Right atrium auricular region (tissue), 2 donors: ENCODE results near the gene MYL2. TPM values are rescaled to one million over a fixed set of nuclear protein-coding genes. Genes with fewer than 3 reads are reported as not detected.

Experiments used
- DNase-seq: peaks from one replicate; pipeline ENCODE4 v3.0.0-alpha.2; 2019; ENCODE audit warnings: low spot score
- H3K27ac ChIP-seq, 2 donors: fragments of 200-600 bp; sonication (generic); 1 replicate in 1 of 2; 2 replicates in 1 of 2; pipeline ENCODE4 v1.5.1; 2016 to 2019
- H3K27me3 ChIP-seq, 2 donors: fragments of 200-600 bp; sonication (generic); one replicate each; pipeline versions ENCODE4 v1.5.1 to v1.6.0; 2017 to 2019
- H3K36me3 ChIP-seq: fragments of 200-600 bp; sonication (generic); one replicate; pipeline ENCODE4 v1.5.1; 2016
- H3K4me1 ChIP-seq, 2 donors: fragments of 200-600 bp; sonication (generic); one replicate each; pipeline versions ENCODE4 v1.5.1 to v1.6.0; 2017 to 2019
- H3K4me3 ChIP-seq, 2 donors: fragments of 200-600 bp; sonication (generic); 1 replicate in 1 of 2; 2 replicates in 1 of 2; pipeline ENCODE4 v1.5.1; 2017 to 2019; ENCODE audit warnings: mild to moderate bottlenecking in 1 of 2, moderate library complexity in 1 of 2
- H3K9me3 ChIP-seq, 2 donors: fragments of 200-600 bp; sonication (generic); one replicate each; pipeline ENCODE4 v1.5.1; 2019
- CTCF ChIP-seq, 2 donors: fragments of 200-600 bp; sonication (generic); IDR thresholded peaks; one replicate each; pipeline ENCODE4 v1.5.1; 2019; ENCODE audit warnings: antibody characterized with exemption in 2 of 2
- total RNA-seq, 2 donors: library from RNA; depleted of rRNA; stranded (reverse); fragments of >200 nt; gene quantifications; one replicate each; pipeline ENCODE4 v1.1.0, GENCODE V29; 2016

Gene MYL2
- total RNA-seq, 2 donors from 2014 or later: 142 to 227 TPM

DNA sequence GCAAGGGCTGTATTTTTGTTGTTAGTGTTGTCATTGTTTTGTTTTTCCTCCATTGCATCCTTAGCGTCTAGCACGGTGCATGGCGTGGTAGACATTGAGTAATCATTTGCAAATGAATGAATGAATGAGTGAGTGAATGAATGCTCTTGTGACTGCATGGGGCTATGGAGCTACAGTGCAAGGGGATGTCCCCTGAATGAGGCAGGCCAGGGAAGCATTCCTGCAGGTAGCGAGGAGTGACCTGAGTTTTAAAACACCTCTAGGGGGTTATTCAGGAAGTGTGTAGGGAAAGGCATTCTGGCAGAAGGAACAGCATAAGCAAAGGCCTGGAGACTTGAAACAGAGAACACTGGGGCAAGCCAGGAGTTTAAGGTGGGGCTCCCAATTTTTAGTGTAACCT lies 16.9 kb downstream of the MYL2 start:
- no peak overlapping the region for H3K27ac ChIP-seq
- H3K9me3 ChIP-seq: no peaks in the 10 kb centered on the region
- no peak for TF ChIP-seq CTCF (IDR thresholded peaks at IDR 0.05)
- no peak for DNase-seq
- no peaks in the 10 kb centered on the region for H3K36me3 ChIP-seq
- no peaks in the 10 kb centered on the region for H3K27me3 ChIP-seq
- H3K4me1 ChIP-seq: no peaks in the 10 kb centered on the region
- no peak overlapping the region for H3K4me3 ChIP-seq

- no peak for TF ChIP-seq CTCF (IDR thresholded peaks at IDR 0.05)
- no peak overlapping the region for H3K4me3 ChIP-seq
- H3K36me3 ChIP-seq: no peaks in the 10 kb centered on the region
- H3K4me1 ChIP-seq: no peaks in the 10 kb centered on the region
- H3K27me3 ChIP-seq: no peaks in the 10 kb centered on the region
- H3K9me3 ChIP-seq: no peaks in the 10 kb centered on the region
- no peak for DNase-seq
- H3K27ac ChIP-seq: no peak overlapping the region
Observed at GRCh38 chr12:110901401-110901800, 19.0 kb downstream of the MYL2 start.

GRCh38 chr12:110896559-110896958 lies 23.8 kb downstream of the MYL2 start:
- no peaks in the 10 kb centered on the region for H3K36me3 ChIP-seq
- peaks cover 0 to 6% of the 10 kb centered on the region in 2 donors for H3K4me1 ChIP-seq
- no peak overlapping the region for H3K4me3 ChIP-seq
- H3K27me3 ChIP-seq: no peaks in the 10 kb centered on the region
- H3K9me3 ChIP-seq: no peaks in the 10 kb centered on the region
- no peak overlapping the region for H3K27ac ChIP-seq
- DNase-seq: no peak
- no peak for TF ChIP-seq CTCF (IDR thresholded peaks at IDR 0.05)

- H3K27me3 ChIP-seq: no peaks in the 10 kb centered on the region
- DNase-seq: no peak
- H3K9me3 ChIP-seq: no peaks in the 10 kb centered on the region
- no peak for TF ChIP-seq CTCF (IDR thresholded peaks at IDR 0.05)
- H3K36me3 ChIP-seq: no peaks in the 10 kb centered on the region
- H3K4me3 ChIP-seq: no peak overlapping the region
- no peak overlapping the region for H3K27ac ChIP-seq
- H3K4me1 ChIP-seq: peaks cover 0 to 6% of the 10 kb centered on the region in 2 donors
Observed at GRCh38 chr12:110893956-110894355, 26.4 kb downstream of the MYL2 start.

DNA sequence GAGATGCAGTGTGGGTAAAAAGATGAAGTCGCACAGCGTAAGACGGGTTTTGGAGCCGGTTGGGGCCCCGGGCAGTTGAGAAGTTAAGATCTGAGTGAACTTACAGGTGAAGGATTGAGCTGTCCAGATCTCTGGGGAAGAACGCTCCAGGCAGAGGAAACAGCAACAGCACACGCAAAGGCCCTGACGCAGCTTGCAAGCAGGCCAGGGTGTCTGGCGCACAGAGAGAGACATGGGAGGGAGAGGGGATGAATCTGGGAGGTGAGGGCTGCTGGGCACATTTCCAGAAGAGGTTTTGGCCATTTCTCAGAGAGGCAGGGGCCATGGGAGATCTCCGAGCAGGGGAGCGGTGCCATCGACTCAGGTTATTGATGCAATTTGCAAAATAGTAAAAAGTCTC lies 31.0 kb downstream of the MYL2 start:
- Histone ChIP-seq H3K27ac (no peak overlapping the region), H3K4me1 (peaks cover 0 to 2% of the 10 kb centered on the region in 2 donors), H3K36me3 (no peaks in the 10 kb centered on the region), H3K27me3 (no peaks in the 10 kb centered on the region), H3K4me3 (no peak overlapping the region), H3K9me3 (no peaks in the 10 kb centered on the region)
- DNase-seq: no peak
- no peak for TF ChIP-seq CTCF (IDR thresholded peaks at IDR 0.05)

DNA sequence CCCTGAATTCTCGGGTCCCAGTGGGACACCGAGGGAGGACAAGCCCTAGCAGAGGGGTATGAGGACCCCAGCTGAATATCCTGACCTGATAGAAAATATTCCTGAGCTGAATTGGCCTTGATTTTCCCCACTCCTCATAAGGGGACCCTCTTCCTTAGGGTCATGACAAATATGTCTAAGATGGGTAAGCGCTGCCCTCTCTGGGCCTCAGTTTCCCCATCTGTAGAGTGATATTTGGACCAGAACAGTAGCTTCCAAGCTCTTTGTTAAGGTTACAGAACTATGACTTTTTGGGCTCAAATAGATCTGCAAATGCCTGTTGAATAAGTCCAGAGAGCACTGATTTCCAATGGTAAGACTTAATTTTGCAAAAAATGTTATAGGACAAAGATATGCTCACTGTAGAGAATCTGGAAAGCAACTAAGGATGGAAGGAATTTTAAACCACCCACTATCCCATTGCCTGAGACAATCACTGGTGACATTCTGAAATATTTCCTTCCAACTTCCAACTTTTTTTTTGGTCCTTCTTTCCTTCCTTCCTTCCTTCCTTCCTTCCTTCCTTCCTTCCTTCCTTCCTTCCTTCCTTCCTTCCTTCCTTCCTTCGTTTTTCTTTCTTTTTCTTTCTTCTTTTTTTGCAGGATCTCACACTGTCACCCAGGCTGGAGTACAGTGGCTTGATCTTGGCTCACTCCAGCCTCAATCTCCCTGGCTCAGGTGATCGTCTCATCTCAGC lies 32.0 kb downstream of the MYL2 start:
- Histone ChIP-seq H3K4me1 (no peaks in the 10 kb centered on the region), H3K27ac (no peak overlapping the region)
- TF ChIP-seq CTCF (IDR thresholded peaks at IDR 0.05): no peak

More for the DNA sequence above, 32.0 kb downstream of the MYL2 start:
- H3K36me3 ChIP-seq: no peaks in the 10 kb centered on the region
- no peaks in the 10 kb centered on the region for H3K9me3 ChIP-seq
- H3K27me3 ChIP-seq: no peaks in the 10 kb centered on the region
- DNase-seq: no peak
- H3K4me3 ChIP-seq: peak overlapping the region in 1 of 2 donors; percentile 45
